K562 (cell line): ENCODE measurements around the gene ZSWIM6. TPM values are rescaled to one million over a fixed set of nuclear protein-coding genes. Genes with fewer than 3 reads are reported as not detected.

Source experiments
- ATAC-seq: fragments of 200-7000 bp; cut with Tn5 transposase; 3 replicates; pipeline ENCODE4 v1.9.1; 2020; ENCODE audit warnings: moderate library complexity
- BruUV-seq: library from RNA; stranded (reverse); fragments of 400-500 nt; replicated peaks from 2 replicates; lab custom pipeline; 2021; lab: Mats Ljungman, UMichigan
- CTCF ChIA-PET: fragments of 300-600 bp; formaldehyde crosslinking; extraction: SDS; loops from one replicate; lab custom pipeline; 2021; ENCODE audit warnings: low intra/inter-chr PET ratio; lab: Yijun Ruan, JAX
- POLR2A ChIA-PET: fragments of 300-600, 350-650 bp; sonication (Branson Sonifier 250); formaldehyde crosslinking; extraction: SDS; loops from one replicate; lab custom pipeline; 2021; ENCODE audit warnings: antibody characterized with exemption, inconsistent platforms; lab: Yijun Ruan, JAX
- DNase-seq, 4 experiments: peaks; one replicate each; pipeline versions ENCODE4 v3.0.0 to v3.0.0-alpha.2; 2011 to 2018; ENCODE audit warnings: low spot score in 3 of 4, mixed read lengths in 3 of 4; ENCODE audit errors: extremely low read depth in 1 of 4
- FAIRE-seq: peaks from 2 replicates; lab custom pipeline; 2011; peaks lifted over from hg19 to GRCh38; lab: Jason Lieb, UNC
- H2AFZ ChIP-seq: 2 replicates; pipeline ENCODE4 v1.6.0; 2011; ENCODE audit warnings: low read depth, low read length, control low read depth, inconsistent platforms
- H3K27ac ChIP-seq: fragments of 200-600 bp; 3 replicates; pipeline ENCODE4 v1.8.0; 2011; ENCODE audit warnings: low read depth, mild to moderate bottlenecking, control low read depth, inconsistent platforms, low read length, moderate library complexity, mixed read lengths; ENCODE audit errors: extremely low read depth
- H3K27me3 ChIP-seq, 2 experiments: fragments of 300-600 bp in 1 of 2; 2 replicates in 1 of 2; 3 replicates in 1 of 2; pipeline versions ENCODE4 v1.6.0 to v1.8.0; 2011; ENCODE audit warnings: inconsistent platforms in 2 of 2, low read length in 2 of 2, mild to moderate bottlenecking in 1 of 2, mixed read lengths in 1 of 2, moderate library complexity in 1 of 2; ENCODE audit not compliant: control insufficient read depth in 2 of 2, insufficient read depth in 2 of 2
- H3K36me3 ChIP-seq: fragments of 300-600 bp; 3 replicates; pipeline ENCODE4 v1.8.0; 2011; ENCODE audit warnings: mild to moderate bottlenecking, low read length, inconsistent platforms; ENCODE audit not compliant: control insufficient read depth, insufficient read depth
- H3K4me1 ChIP-seq, 2 experiments: fragments of 200-600 bp in 1 of 2; replicated peaks in 1 of 2; 2 replicates in 1 of 2; 3 replicates in 1 of 2; pipeline versions ENCODE4 v1.5.1 to v1.8.0; 2011; ENCODE audit warnings: inconsistent platforms in 2 of 2, low read length in 2 of 2, mild to moderate bottlenecking in 1 of 2, mixed read lengths in 1 of 2, moderate library complexity in 1 of 2; ENCODE audit not compliant: control insufficient read depth in 2 of 2, insufficient read depth in 2 of 2
- H3K4me2 ChIP-seq: 2 replicates; pipeline ENCODE4 v1.6.1; 2011; ENCODE audit warnings: low read length, control low read depth, inconsistent platforms, mixed read lengths; ENCODE audit not compliant: insufficient read depth
- H3K4me3 ChIP-seq: fragments of 200-600 bp; sonication (generic), shearing (Covaris generic); 2 replicates; pipeline ENCODE4 v1.5.1; 2016; ENCODE audit warnings: control low read depth, inconsistent platforms
- H3K79me2 ChIP-seq: fragments of 200-600 bp; 3 replicates; pipeline ENCODE4 v1.8.0; 2011; ENCODE audit warnings: low read length, inconsistent platforms; ENCODE audit not compliant: control insufficient read depth, insufficient read depth
- H3K9ac ChIP-seq, 2 experiments: 2 replicates each; pipeline versions ENCODE4 v1.6.0 to v1.6.1; 2011; ENCODE audit warnings: low read depth in 2 of 2, low read length in 2 of 2, control low read depth in 1 of 2, inconsistent platforms in 1 of 2, mild to moderate bottlenecking in 1 of 2, mixed read lengths in 1 of 2; ENCODE audit not compliant: insufficient read depth in 1 of 2
- H3K9me1 ChIP-seq: one replicate; pipeline ENCODE4 v1.6.0; 2011; ENCODE audit warnings: inconsistent platforms, mild to moderate bottlenecking, low read length, moderate library complexity; ENCODE audit not compliant: control insufficient read depth, insufficient read depth
- H3K9me3 ChIP-seq: replicated peaks from 2 replicates; pipeline ENCODE4 v1.5.1; 2011; ENCODE audit warnings: low read depth, low read length, inconsistent platforms; ENCODE audit not compliant: control insufficient read depth, insufficient read depth
- H4K20me1 ChIP-seq: replicated peaks from 2 replicates; pipeline ENCODE4 v1.6.1; 2011; ENCODE audit warnings: low read length, inconsistent platforms, mixed read lengths; ENCODE audit not compliant: control insufficient read depth, insufficient read depth
- FOSL1 ChIP-seq: fragments of 200-800 bp; sonication (Bioruptor generic); conservative IDR thresholded peaks from 2 replicates; pipeline ENCODE4 v1.6.1; 2016; ENCODE audit warnings: missing genetic modification characterization, missing compliant biosample characterization
- HNRNPH1 ChIP-seq: fragments of 200-400 bp; formaldehyde crosslinking; optimal IDR thresholded peaks from 2 replicates; pipeline ENCODE3; 2017; ENCODE audit warnings: low read depth, mild to moderate bottlenecking, low read length, moderate library complexity
- HNRNPLL ChIP-seq: fragments of 200-400 bp; formaldehyde crosslinking; IDR thresholded peaks from 2 replicates; pipeline ENCODE4 v1.6.1; 2017; ENCODE audit warnings: low read length, low read depth, mild to moderate bottlenecking; ENCODE audit not compliant: poor library complexity, severe bottlenecking
- ILK ChIP-seq: fragments of 450-650 bp; IDR thresholded peaks from 2 replicates; pipeline ENCODE4 v1.6.1; 2016; ENCODE audit warnings: missing genetic modification characterization, low read depth, mild to moderate bottlenecking, missing compliant biosample characterization, moderate library complexity, borderline replicate concordance
- NFE2L1 ChIP-seq: fragments of 450-650 bp; IDR thresholded peaks from 2 replicates; pipeline ENCODE4 v1.6.1; 2016; ENCODE audit warnings: missing genetic modification characterization, low read depth, mild to moderate bottlenecking, missing compliant biosample characterization, moderate library complexity, borderline replicate concordance
- PHB2 ChIP-seq: fragments of 450-650 bp; IDR thresholded peaks from 2 replicates; pipeline ENCODE4 v1.6.1; 2017; ENCODE audit warnings: low read depth
- WGBS: fragments of 100-300 bp; shearing (Covaris generic); methylation state at CpG from one replicate; pipeline ENCODE4 v1.1.6; 2016; ENCODE audit warnings: low coverage, mixed read lengths; ENCODE audit not compliant: insufficient coverage; ENCODE audit errors: missing lambda C conversion rate; 5-methylcytosine and 5-hydroxymethylcytosine counted together
- in situ Hi-C: fragments of 300-500 bp; cut with MboI; formaldehyde crosslinking; loops from 4 replicates; pipeline ENCODE4 v1.15.0; 2018; ENCODE audit warnings: inconsistent platforms, mixed read lengths
- intact Hi-C: fragments of 100-400 bp; cut with micrococcal nuclease; formaldehyde crosslinking; loops from 2 replicates; pipeline ENCODE4 v1.14.2; 2022
- polyA plus RNA-seq, 8 experiments: library from polyadenylated mRNA; depleted of rRNA in 4 of 8; stranded (reverse) in 5 of 8; unstranded in 3 of 8; fragments of >200 nt; fragmentation: Nextera tagmentation in 2 of 8; fragmentation: Illumina TruSeq in 1 of 8; extraction: Ambion mirVana in 2 of 8; extraction: Trizol in 1 of 8; gene quantifications; 2 replicates each; pipeline versions ENCODE4 v1.2.1 to v1.2.3, GENCODE V29; 2011 to 2014; ENCODE audit warnings: inconsistent platforms in 1 of 8, missing spikeins in 1 of 8
- total RNA-seq, 7 experiments: library from RNA; depleted of rRNA in 6 of 7; stranded (reverse); fragments of >200 nt in 6 of 7; fragmentation: Illumina TruSeq in 2 of 7; extraction: Trizol in 2 of 7; gene quantifications; 2 replicates each; pipeline versions ENCODE4 v1.2.1 to v1.2.3, GENCODE V29; 2011 to 2021; ENCODE audit warnings: low replicate concordance in 1 of 7

The ZSWIM6 gene
- total and polyA plus RNA-seq, 9 of the 15 experiments (the other 6 are each of a cell fraction or from before 2014, with no cell fraction given), result 0.81 to 3.2 (median 2.0) TPM

DNA sequence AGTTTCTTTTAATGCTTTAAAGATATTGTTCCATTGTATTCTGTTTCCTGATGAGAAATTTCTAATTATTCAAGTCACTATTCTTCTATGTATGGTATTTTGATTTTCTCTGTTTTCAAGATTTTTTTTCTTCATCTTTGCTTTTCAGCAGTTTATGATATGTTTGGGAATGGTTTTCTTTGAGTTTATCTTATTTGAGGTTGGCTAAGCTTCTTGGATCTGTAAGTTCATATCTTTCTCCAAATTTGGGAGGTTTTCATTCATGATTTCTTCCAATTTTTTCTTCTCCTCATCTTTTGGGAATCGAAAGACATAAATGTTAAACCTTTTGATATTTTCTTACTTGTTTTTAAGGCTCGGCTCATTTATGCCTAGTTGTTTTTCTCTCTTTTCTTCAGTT is 184.9 kb downstream of the ZSWIM6 start (continued):
- no peak for TF ChIP-seq HNRNPLL

DNA sequence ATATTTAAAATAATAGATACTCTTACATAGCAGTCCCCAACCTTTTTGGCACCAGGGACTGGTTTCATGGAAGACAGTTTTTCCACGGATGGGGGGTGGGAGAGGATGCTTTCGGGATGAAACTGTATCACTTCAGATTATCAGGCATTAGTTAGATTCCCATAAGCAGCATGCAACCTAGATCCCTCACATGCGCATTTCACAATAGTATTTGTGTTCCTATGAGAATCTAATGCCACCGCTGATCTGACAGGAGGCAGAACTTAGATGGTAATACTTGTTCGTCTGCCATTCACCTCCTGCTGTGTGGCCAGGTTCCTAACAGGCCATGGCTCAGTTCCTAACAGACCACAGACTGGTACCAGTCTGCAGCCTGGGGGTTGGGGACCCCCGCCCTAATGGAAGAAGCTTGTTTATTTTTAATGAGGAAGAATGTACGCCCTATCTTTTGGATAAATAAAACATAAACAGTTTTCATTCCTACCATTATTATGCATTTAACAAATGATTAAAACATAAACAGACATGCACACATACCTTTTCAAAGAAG is 187.7 kb downstream of the ZSWIM6 start:
- in situ Hi-C loops, result no loop called here
- no peak for ATAC-seq
- POLR2A ChIA-PET, result no interaction called here
- Histone ChIP-seq H2AFZ (no peak overlapping the region), H3K79me2 (no peaks in the 10 kb centered on the region), H3K4me1 (no peaks in the 10 kb centered on the region; a peak in 1 of 5 replicates)
- no TSS peak for BruUV-seq
- TF ChIP-seq PHB2 (no peak), ILK (tag) (no peak), HNRNPH1 (no peak), FOSL1 (tag) (no peak), NFE2L1 (no peak)
- TF ChIP-seq, all 486 proteins: peak for 0
- no peaks in the 10 kb centered on the region for H4K20me1 ChIP-seq
- H3K4me3 ChIP-seq, result no peak overlapping the region
- 24% methylated on average over 7 of the region's 7 CpGs for WGBS
- intact Hi-C loops, result no loop called here
- H3K27ac ChIP-seq, result no peak overlapping the region
- no peaks in the 10 kb centered on the region for H3K27me3 ChIP-seq
- no peak for FAIRE-seq
- CTCF ChIA-PET, result no interaction called here
- H3K9me1 ChIP-seq, result no peaks in the 10 kb centered on the region
- no peak overlapping the region for H3K9ac ChIP-seq
- H3K9me3 ChIP-seq, result no peaks in the 10 kb centered on the region
- H3K4me2 ChIP-seq, result no peak overlapping the region
- no peaks in the 10 kb centered on the region for H3K36me3 ChIP-seq
- no peak for DNase-seq
